NCI-H146 treated with DMSO at 0.1 percent for 48 hours (cell line): ENCODE measurements around the gene PIGN.
"Not testable (repeated sequence)": the region's sequence is repeated elsewhere in the genome, so short reads cannot be mapped to it uniquely, and the experiment has no call there.

Source experiments
- DNase-seq: peaks from one replicate; lab custom pipeline; 2025; ENCODE audit not compliant: unreplicated experiment; lab: John Stamatoyannopoulos, UW

Gene PIGN

GRCh38 chr18:62183578-62184195 is 3.2 kb downstream of the PIGN start:
- peak; percentile 72 for DNase-seq

DNA sequence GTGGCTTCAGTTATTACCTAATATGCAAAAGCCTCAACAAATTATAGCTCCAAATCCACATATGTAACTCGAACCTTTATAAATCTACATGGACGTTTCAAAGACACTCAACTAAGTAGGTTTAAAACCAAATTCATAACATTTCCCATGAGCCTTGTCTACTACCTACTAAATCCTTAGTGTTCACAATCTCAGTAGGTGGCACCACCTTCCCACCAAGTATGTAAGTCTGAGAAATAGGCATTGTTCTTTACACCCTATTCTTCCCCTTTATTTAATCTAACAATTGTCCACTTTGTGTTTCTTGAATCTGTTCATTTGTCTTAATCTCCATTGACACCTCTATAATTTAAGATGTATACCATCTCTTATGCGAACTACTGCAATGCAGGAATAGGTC is 4.6 kb downstream of the PIGN start:
- no peak for DNase-seq

DNA sequence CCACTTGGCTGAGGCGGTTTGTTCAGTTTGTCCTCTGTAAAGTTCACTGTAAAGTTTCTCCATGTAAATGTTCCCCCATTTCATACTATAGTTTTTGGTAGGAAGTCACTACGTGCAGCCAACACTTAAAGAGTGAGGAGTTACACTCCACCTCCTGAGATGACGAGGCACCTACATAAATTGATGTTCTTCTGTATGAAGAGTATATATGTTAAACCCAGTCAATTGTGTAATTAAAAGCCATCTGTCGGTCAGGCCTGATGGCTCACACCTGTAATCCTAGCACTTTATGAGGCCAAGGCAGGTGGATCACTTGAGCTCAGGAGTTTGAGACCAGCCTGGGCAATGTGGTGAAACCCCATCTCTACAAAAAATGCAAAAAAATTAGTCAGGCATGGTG is 7.6 kb downstream of the PIGN start:
- peak; percentile 33 for DNase-seq

GRCh38 chr18:62177271-62177670 is 9.6 kb downstream of the PIGN start:
- no peak for DNase-seq

DNA sequence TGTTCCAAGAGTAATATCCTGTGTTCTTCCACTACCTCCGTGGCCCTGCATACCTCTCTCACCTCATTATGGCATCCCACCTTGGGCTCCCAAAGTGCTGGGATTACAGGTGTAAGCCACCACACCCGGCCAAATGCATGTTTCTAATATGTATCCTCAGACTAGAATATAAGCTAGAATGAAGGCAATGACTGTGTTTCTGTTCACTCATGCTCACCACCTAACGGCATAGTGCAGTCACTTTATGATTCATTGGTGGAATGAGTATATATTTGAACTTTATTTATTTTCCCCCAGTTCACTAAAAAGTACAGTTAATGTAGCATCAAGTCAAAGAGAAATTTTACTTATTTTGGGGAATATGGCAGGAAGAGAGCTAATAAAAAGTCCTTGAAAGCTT is 11.3 kb downstream of the PIGN start:
- no peak for DNase-seq

DNA sequence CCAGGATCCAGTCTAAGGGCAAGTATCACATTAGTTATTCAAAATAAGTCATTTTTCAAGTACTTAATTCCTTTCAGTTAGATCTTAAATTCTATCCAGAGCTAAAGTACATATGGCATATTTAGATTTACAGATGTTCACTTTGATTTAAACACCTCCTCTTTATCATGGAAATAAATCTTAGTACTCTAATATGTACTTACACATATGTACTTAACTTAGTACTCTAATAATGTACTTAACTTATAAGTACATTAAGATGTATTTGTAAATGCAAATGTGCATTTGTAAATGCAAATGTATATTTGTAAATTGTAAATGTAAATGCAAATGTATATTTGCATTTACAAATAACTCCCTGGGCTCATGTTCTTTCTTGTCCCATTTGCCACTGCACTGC is 14.6 kb downstream of the PIGN start:
- DNase-seq: no peak

- no peak for DNase-seq
Measured at GRCh38 chr18:62170857-62171256, 16.0 kb downstream of the PIGN start.

- not testable (repeated sequence) for DNase-seq
Measured at GRCh38 chr18:62166524-62166923, 20.3 kb downstream of the PIGN start.

DNA sequence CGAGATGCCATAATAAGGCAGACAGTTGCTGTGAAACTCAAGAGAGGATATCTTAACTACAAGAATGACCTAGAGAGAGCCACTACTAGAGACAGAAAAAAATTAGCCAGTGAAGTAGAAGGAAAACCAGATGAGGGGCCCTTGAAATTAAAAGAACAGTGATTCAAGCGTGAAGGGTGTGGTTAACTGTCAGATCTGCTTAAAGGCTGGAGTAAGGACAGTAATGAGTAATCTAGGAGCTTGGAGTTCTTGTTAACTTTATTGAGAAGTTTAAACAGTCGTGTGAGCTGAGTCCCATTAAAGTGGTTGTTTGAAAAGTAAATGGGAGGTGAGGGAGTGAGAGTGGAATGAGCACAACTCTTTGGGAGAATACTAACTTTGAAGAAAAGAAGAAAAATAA is 21.3 kb downstream of the PIGN start:
- DNase-seq: no peak

DNA sequence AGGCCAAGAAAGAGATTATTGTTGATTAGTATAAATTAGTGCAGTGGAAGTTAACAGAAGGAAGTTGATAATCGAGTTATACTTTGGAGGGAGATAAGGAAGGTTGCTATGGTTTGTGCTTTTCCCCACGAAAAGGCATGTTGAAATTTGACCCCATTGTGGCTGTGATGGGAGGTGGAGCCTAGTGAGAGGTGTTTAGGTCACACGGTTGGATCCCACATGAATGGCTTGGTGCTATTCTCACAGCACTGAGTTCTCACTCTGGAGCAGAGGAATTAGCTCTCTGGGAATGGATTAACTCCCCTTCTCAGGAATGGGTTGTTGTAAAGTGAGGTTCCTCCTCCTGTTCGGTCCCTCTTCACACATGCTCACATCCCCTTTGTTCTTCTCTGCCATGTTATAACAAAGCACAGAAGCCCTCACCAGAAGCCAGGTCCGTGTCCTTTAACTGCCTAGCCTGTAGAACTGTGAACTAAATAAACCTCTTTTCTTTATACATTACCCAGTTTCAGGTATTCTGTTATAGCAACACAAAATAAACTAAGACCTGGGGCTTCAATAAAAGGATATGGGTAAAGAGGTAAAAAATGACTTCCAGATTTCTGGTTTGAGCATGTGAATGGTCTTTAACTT is 21.9 kb downstream of the PIGN start:
- no peak for DNase-seq

DNA sequence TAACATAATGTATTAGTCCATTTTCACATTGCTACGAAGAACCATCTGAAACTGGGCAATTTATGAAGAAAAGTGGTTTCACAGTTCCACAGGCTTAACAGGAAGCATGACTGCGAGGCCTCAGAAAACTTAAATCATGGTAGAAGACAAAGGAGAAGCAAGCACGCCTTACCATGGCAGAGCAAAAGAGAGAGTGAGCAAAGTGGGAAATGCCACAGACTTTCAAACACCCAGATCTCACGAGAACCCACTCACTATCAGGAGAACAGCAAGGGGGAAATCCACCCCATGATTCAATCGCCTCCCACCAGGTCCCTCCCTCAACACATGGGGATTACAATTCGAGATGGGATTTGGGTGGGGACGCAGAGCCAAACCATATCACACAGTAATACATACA is 22.5 kb downstream of the PIGN start:
- no peak for DNase-seq

GRCh38 chr18:62157843-62158242 is 29.0 kb downstream of the PIGN start:
- DNase-seq: no peak

- no peak for DNase-seq
Measured at GRCh38 chr18:62152844-62153243, 34.0 kb downstream of the PIGN start.

- DNase-seq: no peak
Measured at GRCh38 chr18:62151068-62151771, 35.6 kb downstream of the PIGN start.

DNA sequence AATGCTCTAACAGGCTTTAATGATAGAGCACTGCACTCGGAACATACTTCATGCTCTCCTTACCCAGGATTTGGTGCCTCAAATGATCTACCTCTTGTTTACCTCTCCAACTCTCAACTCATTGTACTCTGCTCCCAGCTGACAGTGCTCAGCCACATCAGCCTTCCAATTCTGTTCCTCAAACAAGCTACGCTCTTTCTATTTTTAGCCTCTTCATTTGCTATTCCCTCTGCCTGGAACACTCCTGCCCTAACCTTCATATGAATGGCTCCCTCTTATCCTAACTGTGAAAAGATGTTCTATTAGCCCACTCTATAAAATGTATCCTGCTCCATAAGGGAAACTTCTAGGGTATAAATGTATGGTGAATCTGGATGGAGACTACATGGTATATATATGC is 42.5 kb downstream of the PIGN start:
- DNase-seq: no peak

DNA sequence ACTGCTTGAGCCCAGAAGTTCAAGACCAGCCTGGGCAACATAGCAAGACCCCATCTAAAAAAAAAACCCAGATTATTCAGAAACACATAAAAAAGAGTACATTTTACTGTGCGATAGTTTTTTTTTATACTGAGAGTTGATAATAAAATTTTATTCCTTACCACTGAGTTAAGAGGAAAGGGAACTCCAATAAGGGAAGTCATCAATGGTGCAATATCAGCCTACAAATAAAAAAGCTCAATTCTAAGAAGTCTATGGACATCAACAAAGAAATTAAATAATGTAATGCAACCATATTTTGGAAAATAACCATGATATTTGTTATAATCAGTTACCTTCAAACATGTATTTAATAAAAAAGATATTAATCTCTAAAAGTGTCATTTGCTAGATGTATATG is 46.6 kb downstream of the PIGN start:
- DNase-seq: no peak

- no peak for DNase-seq
Measured at GRCh38 chr18:62138461-62139235, 48.2 kb downstream of the PIGN start.

- peak; percentile 78 for DNase-seq
Measured at GRCh38 chr18:62131301-62131909, 55.5 kb downstream of the PIGN start.

DNA sequence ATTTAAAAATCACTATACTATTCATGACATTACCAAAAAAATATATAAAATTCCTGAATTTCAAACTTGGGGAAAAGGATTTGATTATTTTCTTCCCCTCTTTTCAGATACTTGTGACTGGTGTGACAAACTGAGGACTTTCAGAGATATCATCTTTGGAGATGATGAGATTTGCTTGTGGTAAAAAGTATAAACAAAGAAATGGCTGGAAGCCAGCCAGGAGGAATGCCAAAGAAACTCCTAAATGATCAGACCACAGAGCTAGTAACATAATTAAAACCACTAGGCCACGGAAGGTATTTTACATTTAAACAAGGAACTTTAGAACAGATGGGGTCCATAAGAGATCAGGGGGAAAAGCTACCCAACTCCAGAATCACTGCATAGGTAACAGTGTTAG is 58.7 kb downstream of the PIGN start:
- DNase-seq: no peak

GRCh38 chr18:62126737-62127136 is 60.1 kb downstream of the PIGN start:
- no peak for DNase-seq

GRCh38 chr18:62125702-62126101 is 61.2 kb downstream of the PIGN start:
- no peak for DNase-seq
